M059J (cell line): ENCODE data around the gene GNAQ. TPM values are rescaled to one million over a fixed set of nuclear protein-coding genes. Genes with fewer than 3 reads are reported as not detected.
"Not testable (repeated sequence)": the region's sequence is repeated elsewhere in the genome, so short reads cannot be mapped to it uniquely, and the experiment has no call there.

Experiments used
- DNase-seq: peaks from one replicate; pipeline ENCODE4 v3.0.0-alpha.2; 2012; ENCODE audit warnings: low read depth
- total RNA-seq: library from RNA; depleted of rRNA; stranded (reverse); fragments of >200 nt; shearing (Covaris generic); gene quantifications from 2 replicates; pipeline ENCODE4 v1.2.3, GENCODE V29; 2014

Gene GNAQ
- total RNA-seq, 1 experiment from 2014 or later, result 39.2 TPM

DNA sequence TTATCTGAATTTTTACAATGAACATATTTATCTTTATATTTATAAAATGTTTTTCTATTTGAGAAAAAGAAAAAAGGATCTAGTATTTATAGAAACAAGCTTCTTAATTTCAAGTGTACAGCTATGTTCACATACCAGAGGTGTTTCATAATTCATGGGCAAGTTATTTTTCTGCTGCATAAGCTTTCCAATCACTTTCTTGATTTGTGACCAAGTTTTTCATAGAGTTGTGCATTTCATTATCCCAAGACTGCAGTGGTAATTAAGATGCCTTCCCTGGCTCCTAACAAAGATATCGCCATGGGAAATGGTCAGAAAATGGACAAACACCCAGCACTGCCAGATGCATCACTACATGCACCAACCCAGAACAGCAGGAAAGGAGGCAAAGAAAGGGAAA, 124.6 kb downstream of the GNAQ start:
- no peak for DNase-seq

DNA sequence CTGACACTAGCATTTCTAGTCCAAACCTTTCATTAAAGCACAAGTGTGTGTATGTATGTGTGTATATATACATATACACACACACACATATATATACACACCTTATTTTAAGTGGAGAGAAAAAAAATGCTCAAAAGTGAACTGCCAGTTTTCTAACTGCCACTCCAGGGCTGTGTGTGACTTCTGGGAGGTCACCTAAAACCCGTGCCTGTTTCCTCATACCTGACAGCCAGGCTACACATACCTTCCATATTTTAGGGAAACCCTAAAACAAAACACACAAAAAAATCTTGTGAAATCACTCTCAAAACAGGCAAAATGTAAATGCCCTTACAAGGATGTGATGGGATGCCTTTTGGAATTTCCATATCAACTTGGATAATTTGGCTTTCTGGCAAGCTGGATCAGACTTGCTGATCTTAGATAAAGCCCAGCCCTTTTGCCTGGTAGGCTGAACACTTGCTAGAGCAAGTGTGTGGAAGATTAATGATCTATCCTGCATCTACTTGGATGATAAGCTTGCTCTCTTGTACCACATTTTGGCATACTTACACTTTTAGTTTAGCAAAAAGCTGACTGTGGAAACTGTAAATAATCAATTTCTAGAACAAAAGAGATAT, 127.8 kb downstream of the GNAQ start:
- no peak for DNase-seq

DNA sequence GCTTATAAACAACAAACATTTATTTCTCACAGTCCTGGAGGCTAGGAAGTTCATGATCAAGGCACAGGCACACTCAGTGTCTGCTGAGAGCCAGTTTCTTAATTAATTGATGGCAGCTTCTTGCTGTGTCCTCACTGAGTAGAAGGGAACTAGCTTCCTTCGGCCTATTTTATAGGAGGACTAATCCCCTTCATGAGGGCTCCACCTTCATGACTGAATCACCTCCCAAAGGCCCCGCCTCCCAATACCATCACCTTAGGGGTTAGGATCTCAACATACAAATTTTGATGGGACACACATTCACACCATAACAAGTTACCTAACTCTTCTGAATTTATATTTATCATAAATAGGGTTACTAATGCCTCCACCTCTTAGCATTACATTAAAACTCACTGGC, 129.8 kb downstream of the GNAQ start:
- no peak for DNase-seq

DNA sequence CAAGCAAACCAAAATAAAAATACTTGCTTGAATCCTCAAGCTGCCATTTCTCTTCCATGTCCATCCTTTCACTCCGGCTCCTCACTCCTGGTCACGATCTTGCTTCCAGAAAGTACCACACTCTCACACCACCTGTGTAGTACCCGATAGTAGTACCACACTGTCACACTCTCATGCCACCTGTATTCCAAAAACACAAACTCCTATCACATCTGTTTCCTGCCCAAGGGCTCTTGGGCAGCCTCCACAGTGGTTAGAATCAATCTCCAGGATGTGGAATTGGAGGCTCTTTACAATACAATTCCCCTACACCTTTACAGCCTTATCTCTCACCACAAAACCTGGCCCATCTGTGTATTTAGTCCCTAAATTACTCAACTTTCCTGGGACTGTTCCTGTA, 130.6 kb downstream of the GNAQ start:
- no peak for DNase-seq

GRCh38 chr9:77899679-77900354, 131.8 kb downstream of the GNAQ start:
- peak; percentile 79 for DNase-seq

GRCh38 chr9:77898864-77899263, 132.7 kb downstream of the GNAQ start:
- no peak for DNase-seq

GRCh38 chr9:77896938-77897667, 134.5 kb downstream of the GNAQ start:
- DNase-seq, result no peak

DNA sequence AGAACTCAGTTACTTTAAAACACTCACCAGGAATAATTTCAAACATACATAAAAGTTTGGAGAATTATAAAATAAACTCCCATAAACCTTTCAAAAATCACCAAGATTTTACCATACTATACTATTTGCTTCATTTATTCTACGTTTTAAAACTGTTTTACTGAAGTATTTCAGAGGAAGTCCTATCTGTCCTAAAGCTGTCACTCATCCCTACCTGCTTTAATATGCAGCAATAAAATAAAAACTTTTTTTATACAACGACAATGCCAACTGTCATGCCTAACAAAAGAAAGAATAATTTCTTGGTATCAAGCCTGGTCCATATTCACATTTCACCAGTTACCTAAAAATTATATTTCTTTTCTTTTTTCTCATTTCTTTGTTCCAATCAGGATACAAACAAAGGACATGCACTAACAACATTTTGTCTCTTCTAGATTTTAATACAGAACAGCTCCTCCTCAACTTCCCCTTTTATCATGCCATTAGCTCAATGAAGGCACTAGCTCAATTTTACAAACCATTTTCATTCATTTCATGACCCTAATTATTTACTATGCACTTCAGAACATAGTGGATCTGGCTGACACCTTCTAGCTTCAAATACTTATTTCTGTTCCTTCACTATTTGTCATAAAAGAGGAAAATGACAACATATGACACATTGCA, 135.2 kb downstream of the GNAQ start:
- no peak for DNase-seq

DNA sequence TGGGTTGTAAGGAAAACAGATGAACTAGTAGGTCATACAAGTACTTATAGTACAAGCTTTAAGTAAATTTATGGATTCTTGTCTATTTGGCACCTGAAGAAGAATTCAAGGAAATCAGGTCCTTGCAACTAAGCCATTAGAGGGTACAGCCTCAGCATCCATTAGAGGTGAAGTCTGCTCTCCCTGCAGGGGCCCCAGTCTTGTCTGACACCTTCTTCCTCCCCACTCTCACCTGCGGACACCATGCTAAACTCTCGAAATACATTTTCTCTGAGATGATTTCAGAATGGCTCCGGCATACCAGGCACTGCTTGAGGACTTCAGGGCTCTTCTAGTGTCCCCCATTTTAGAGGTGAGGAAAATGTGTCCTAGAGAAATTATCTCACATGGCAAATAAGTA, 137.9 kb downstream of the GNAQ start:
- no peak for DNase-seq

- no peak for DNase-seq
Observed at GRCh38 chr9:77892955-77893514, 138.6 kb downstream of the GNAQ start.

DNA sequence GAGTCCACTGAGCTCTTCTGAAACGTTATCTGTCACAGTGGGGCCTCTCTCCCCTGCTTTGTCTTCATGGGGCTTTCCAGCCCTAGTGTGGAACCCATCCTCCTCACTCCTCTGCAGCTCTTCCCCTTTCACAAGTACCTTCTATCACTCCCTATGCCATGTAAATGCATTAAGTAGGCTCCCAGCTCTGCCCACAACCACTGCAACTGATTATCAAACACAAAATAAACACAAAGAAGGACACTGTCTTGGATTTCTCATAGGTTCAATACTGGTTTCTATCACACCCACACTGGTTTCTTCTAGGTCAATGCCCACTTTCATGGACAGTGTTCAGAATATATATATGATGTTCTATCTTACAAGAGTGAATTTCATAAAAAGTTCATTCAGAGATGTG, 139.4 kb downstream of the GNAQ start:
- no peak for DNase-seq

DNA sequence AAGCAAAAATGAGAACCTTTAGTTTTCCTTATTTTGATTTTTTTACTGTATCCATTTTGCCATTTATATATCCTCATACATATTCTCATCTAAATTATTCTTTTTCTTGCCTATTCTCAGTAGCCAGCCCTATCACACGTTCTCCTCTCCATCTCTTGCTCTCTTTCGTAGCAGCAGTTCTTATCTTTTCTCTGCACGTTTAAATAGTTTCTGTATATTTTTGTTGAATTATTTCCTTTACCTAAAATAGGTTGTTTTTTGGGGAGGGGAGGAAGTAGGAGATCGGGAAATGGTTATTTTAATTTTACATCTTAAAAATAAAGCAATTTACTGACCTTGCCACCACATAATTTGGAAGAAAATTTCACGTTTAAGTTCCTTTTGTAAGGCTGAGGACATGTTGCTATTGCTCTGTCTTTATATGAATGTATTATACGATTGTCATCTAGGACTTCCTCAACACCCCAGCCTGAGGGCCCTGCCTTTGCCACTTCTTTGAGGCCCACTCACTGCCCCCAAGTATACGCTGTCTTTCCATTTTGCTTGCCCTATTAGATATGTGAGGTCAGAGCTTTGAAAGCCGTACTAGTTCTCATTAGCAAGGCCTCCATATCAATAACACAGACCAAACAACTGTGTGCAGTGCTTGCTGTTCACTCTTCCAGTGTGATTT, 140.3 kb downstream of the GNAQ start:
- DNase-seq, result no peak

- DNase-seq, result no peak
Observed at GRCh38 chr9:77887662-77888061, 143.9 kb downstream of the GNAQ start.

DNA sequence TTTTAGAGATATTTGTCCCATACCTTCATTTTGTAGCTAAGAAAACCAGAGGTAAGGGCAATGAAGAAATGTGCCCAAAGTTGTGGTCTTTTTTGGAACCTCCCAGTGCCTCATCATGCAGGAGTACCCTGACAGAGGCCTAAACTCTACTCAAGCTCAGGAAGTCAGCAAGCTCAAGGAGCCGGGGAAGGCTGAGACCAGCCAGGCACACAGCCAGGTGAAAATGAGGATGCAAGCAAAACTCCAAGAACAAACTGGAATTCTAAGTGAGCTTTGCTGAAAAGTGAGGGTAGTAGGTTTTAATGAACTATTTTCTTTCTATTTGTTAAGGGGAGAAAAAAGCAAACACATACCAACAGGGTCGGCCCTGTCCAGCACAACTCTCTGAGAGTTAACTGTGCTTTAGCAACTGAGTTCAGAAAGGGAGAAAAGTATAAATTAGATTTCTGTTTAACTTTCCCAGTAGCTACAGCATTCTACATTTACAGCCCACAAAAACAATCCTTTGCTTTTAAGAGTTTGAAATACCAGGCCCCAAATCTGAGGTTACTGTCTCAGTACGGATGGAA, 146.4 kb downstream of the GNAQ start:
- peak; percentile 21 for DNase-seq

DNA sequence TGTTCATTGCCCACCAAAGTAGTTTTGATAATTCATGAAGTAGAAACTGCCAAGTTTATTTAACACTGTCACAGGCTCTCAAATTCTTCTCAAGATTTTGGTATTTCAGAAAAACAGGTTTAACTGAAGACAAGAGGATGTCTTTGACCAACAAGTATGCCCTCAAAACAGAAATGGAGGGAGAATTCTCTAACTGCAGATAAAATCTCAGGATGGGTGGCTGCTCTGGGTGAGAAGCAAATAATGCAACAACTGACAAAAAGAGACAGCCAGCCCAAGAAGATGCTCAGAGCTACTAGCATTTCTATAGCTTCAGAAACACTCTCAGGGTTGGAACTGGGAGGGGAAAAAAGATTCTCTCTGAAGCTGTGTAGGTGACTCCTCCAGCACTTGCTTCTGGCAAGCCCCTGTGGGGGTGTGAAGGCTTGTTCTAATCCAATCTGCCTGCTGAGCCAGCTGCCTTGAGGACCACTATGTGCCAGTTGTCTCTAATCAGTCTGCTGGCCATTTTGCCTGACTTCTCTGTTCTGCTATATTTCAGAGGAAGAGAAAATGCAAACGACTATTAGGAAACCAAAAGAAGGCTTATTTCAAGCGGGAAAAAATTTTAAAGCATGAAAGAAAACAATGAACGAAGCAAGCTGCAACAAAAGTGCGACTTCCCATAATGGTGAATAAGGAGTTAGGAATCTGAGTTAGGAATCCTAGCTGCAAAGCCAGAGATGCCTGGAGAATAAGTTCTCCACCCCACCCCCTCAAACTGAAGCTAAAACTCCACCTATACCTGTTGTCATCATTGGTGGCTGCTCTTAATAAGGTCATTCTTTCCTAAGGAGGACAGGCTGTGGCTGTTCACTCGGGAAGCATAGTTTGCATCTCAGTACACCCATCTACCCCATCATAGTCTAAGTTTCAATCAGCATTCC, 147.5 kb downstream of the GNAQ start:
- DNase-seq, result peak; percentile 80

GRCh38 chr9:77883133-77883532, 148.5 kb downstream of the GNAQ start:
- no peak for DNase-seq

DNA sequence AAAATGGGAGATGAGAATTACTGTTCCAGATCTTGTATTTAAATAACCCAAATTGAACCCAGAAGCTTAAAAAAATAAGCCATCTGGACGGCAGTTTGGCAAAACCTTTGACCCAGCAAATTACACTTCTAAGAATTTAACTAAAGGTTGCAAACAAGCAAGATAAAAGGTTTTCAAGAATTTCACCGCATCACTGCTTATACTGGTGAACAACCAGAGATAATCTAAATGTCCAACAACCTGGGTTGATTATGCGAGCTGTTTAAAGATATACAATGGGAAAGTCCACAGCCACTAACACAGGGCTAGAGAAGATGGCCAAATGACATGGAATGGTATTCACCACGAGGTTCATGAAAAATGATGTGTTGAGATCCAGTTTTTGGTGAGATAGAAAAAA, 149.3 kb downstream of the GNAQ start:
- DNase-seq, result no peak

- DNase-seq, result not testable (repeated sequence)
Observed at GRCh38 chr9:77881634-77882033, 150.0 kb downstream of the GNAQ start.

DNA sequence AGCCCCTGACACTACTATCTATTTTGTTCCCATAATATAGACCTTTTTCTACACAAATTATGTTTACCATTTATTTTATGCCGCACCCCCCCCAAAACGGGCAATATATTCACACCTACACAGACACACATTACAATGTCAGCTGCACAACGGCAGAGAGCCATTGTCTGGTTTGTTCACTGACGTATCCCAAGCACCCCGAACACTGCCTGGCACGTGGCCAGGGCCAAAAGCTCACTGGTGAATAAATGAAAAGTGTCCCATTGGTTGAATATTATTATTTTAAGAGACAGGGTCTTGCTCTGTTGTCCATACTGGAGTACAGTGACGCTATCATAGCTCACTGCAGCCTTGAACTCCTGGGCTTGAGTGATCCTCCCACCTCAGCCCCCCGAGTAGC, 150.5 kb downstream of the GNAQ start:
- DNase-seq, result no peak

- peak; percentile 26 for DNase-seq
Observed at GRCh38 chr9:77879437-77879943, 152.1 kb downstream of the GNAQ start.
